LoVo (cell line): ENCODE data around the gene TBCB.

Experiments used
- DNase-seq: peaks from one replicate; pipeline ENCODE4 v3.0.0-alpha.2; 2016; ENCODE audit warnings: low spot score

Gene TBCB

DNA sequence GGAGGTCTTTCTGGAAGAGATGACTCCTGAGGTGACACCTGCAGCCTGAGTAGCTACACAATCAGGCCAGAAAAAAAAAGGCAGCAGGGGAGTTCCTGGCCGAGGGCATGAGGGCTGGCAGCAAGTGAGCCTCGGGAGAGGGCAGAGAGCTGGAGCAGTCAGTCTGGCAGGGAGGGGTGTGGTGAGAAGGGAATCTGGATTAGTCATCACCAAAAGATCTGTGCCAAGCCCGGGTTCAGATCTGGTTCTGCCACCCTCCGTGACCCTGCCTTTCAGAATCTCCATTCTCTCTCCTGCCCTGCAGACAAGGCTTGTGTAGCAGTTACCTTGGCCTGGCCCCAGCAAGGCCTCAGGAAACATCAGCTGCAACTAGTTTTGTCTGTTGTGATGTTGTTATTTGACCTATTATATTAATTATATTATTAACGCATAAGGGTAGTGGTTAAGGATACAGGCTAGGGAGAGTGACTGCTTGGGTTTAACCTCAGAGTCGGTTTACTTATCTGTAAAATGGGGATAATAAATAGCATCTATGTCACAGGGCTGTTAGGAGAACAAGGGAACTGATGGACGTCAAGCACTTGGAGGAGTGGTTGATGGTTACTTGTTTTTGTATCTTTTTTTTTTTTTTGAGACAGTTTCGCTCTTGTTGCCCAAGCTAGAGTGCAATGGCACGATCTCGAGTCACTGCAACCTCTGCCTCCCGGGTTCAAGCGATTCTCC lies 21.9 kb downstream of the TBCB start:
- peak; percentile 89 for DNase-seq

DNA sequence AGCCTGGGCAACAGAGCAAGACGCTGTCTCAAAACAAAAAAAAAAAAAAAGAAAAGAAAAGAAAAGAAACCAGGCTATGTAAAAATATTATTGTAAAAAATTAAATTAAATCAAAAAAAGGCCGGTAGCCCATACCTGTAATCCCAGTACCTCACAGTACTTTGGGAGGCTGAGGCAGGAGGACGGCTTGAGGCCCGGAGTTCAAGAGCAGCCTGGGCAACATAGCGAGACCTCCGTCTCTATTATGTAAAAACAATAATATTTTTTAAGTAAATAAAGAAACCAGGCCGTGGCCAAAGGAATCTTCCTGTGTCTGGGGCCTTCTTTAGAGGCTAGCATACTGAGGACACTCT lies 23.8 kb downstream of the TBCB start:
- no peak for DNase-seq

DNA sequence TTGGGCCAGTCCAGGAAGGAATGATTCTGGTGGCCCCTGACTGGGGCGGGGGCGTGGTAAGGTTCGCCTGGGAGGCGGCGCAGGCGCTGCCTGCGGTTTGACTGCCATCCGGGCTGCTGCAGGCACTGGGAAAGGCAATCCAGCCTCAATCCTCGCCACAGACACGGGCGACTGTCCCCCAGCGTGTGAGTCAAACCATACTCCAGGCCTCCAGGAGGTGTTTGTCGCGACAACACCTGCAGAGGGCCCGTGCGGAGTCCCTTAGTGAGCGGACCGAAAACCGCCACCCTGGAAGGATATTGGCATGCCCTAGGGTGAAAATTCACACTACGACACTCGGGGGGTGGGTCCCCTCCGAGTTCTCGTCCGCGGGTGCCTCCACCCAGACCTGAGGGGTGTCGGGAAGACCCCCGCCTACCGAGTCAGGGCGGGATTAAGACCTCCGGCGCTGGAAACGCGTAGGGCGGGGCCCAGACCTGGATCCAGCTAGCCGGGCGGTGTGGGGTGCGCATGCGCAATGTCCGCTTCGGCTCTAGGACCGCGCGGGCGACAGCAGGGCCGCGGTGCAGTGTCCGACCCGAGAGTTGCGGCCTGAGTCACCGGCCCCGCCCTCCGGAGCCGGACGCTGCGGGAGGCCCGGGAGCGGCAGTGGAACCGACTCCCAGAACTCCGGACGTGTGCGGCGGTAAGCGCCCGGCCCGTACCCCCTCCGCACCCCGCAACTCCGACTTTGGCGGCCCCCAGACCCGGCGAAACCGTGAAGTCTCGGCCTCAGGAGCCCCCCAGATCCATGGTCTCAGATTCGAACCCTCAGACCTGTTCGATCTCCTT lies 24.4 kb downstream of the TBCB start, which contains the start of gene CAPNS1:
CAPNS1 (plus strand) TSS at position 594 of the 831 bp plus-strand sequence. CDS start 946 bp downstream, outside the sequence.
- DNase-seq, result peak; percentile 98

DNA sequence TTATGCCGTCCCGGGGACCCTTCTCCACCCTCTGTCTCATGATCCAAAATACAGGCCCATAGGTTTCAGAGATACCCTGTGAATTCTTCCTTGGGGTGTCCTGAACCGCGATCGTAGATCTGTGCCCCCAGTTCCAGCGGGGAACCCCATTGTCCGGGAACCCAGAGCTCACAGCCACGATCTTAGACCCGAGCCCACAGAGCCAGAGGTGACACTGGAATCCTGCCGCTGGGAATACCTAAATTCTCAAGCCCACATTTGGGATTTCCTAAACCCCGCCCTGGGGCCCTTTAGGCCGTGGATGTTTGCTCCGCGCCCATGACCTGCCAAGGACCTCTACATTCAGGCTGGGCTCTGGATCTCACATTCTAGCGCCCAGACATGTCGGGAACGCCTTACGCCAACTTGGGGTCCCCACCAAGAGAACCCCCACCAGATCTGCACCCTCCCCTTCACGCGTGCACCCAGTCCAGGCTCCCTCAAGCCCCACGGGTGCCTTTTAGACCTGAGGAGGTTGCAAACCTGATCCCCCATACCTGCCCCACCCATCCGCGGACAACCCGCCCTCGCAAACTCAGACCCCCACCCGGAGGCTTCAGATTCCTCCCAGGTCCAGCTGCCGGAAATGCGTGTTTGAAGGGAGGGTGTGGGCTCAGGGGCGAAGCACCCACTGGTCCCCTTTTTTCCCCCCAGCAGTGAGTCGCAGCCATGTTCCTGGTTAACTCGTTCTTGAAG lies 25.2 kb downstream of the TBCB start:
- DNase-seq, result peak; percentile 36

DNA sequence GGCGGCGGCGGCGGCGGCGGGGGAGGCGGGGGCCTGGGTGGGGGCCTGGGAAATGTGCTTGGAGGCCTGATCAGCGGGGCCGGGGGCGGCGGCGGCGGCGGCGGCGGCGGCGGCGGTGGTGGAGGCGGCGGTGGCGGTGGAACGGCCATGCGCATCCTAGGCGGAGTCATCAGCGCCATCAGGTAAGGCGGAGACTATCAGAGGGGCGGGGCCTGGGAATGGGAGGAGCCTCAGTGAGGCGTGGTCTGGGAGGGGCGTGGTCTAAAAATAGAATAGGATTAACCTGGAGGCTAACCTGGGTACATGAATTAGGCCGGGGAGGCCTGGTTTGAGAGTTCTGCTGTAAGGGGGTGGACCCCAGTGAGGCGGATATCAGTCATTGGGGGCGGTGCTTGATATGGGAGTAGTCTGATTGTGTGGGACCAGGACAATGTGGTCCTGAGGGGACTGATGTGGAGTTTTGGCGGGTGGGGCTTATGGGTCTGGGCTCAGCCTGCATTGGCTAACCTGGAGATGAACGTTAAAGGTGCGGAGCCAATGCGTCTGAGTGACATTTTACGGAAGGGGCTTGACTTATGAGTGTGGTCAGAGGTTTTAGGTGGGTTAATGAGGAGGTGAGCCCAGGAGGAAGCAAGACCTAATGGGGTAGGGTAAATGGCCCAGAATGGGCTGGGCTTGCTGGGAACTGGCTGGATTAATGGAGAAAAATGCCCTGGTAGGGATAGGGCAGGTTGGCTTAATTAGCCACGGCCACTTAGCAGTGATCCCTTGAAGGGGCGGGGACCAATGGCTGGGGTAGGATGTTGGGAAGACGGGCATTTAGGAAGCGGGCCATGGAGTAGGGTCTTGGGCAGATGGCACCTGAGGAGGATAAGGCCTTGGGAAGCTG lies 26.0 kb downstream of the TBCB start:
- peak; percentile 89 for DNase-seq

DNA sequence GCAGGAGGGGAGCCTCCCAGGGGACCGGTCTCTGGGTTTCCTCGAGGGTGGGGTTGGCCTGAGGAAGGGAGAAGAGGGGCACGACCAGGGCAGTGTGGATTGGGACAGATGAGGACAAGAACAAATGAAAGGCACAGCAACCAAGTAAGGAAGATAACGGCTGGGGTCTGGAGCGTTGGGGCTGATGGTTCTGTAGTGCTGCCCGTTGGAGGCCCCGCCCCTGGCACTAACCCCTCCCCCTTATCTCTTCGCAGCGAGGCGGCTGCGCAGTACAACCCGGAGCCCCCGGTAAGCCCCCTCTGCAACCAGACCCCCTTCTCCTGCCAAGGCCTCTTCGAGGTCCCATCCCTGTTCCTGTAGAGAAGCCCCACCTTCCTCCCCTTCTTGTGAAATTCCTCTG lies 26.8 kb downstream of the TBCB start:
- DNase-seq, result no peak

DNA sequence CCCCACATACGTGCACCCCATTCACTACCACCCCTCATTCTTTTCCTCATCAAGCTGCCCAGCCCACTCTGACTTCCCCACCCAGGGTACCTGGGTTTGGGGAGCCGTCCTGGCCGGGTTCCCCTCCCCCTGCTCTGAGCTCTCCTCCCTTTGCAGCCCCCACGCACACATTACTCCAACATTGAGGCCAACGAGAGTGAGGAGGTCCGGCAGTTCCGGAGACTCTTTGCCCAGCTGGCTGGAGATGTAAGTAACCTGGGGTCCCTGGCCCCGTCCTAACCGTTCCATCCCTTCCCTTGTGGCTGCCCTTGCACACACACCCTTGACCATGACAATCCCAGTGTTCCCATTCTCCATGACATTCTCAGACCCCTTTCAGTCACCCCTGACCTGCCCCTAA lies 27.2 kb downstream of the TBCB start:
- DNase-seq, result no peak

DNA sequence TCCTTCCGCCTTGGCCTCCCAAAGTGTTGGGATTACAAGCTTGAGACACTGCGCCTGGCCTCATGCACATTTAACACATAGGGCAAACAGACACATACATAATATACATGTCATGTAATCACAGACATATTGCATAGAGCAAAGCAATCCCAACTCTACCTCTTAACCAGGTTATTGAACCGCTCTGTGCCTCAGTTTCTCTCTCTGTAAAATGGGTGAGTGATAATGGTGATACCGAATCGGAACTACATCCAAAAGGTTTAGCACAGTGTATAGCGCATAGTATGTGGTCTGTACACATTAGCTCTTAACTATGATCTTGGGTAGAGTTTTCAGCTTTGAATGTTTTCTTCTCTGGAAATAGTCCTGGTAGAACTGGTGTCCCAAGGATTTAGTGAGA lies 29.4 kb downstream of the TBCB start:
- DNase-seq, result no peak

DNA sequence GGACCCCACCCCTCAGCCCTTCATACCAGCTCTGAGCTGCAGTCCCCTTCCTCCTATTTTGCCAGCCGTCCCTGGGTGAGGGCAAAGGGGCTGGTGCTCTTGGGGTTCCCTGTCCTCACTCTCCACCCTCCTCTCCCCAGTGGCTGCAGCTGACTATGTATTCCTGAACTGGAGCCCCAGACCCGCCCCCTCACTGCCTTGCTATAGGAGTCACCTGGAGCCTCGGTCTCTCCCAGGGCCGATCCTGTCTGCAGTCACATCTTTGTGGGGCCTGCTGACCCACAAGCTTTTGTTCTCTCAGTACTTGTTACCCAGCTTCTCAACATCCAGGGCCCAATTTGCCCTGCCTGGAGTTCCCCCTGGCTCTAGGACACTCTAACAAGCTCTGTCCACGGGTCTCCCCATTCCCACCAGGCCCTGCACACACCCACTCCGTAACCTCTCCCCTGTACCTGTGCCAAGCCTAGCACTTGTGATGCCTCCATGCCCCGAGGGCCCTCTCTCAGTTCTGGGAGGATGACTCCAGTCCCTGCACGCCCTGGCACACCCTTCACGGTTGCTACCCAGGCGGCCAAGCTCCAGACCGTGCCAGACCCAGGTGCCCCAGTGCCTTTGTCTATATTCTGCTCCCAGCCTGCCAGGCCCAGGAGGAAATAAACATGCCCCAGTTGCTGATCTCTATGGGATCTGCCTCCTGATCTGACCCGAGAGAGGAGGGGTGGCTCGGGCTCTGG lies 34.6 kb downstream of the TBCB start:
- no peak for DNase-seq

DNA sequence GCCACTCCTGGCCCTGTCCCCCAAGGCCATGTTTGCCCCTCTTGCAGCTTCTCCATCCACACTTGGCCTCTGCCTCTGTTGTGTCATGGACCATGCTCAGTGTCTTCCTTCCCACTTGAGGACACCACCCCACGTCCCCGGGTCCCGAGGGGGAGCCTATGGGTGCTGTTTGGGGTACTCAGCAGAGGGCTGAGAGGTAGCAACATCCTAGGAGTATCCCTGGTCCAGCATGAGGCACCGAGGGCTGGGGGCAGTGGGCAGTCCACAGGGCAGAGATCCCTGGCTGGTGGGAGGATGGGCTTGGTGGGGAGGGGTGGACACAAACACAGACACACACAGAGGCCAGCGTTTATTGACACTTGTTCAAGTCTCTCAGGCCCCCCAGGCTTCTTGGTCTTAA lies 35.3 kb downstream of the TBCB start:
- no peak for DNase-seq

DNA sequence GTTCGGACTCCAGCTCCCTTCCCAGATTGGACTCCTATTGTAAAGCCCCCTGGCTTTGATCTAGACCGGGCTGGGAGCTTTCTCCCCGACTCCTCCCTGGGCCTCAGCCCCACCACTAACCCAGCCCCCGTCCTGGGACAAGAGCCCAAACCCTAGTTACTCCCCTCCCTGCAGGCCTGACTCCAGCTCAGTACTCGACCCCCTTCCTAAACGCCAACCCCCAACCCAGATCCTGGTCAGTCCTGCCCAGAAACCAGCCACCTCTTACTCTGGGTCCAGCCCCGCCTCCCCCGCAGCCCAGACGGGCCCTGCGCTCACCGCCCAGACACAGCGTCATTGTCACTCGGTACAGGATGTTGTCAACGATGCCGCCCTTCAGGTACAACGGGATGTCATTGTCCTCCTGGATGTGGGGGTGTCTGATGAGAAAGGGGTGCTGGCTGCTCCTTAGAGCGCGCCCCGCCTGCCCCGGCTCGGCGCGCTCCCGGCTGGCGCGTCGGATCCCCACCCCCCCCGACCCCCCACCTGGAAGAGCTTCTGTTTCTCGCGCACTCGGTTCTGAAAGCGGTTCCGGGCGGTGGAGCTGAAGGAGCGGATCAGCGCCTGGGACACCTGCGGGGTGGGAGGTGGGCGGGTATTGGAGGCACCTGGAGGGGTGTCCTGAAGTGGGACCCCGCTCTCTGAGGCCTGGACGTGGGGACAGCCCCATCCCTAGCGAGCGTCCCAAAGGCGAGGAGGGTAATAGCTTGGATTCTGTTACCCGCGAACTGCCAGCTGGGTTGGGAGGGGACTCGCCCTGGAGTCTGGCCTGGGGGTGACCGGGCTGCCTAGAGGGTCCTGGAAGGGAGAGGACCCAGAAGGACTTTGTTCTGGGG lies 36.1 kb downstream of the TBCB start:
- DNase-seq, result no peak

DNA sequence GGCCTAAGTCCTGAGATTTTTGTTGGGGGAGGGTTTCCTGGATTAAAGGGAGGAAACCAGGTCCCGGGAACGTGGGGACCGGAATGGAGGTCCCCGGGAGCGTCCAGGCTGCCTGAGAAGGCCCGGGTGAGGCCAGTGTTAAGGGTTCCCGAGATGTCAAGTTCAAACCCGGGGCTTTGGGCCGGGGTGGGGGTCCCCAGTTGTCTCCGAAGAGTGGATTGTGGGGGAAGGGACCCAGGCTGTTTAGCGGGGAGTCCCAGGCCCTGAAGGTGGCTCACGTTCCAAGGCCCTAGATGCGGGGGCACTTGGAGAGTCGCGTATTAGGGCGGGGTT lies 36.7 kb downstream of the TBCB start:
- no peak for DNase-seq

DNA sequence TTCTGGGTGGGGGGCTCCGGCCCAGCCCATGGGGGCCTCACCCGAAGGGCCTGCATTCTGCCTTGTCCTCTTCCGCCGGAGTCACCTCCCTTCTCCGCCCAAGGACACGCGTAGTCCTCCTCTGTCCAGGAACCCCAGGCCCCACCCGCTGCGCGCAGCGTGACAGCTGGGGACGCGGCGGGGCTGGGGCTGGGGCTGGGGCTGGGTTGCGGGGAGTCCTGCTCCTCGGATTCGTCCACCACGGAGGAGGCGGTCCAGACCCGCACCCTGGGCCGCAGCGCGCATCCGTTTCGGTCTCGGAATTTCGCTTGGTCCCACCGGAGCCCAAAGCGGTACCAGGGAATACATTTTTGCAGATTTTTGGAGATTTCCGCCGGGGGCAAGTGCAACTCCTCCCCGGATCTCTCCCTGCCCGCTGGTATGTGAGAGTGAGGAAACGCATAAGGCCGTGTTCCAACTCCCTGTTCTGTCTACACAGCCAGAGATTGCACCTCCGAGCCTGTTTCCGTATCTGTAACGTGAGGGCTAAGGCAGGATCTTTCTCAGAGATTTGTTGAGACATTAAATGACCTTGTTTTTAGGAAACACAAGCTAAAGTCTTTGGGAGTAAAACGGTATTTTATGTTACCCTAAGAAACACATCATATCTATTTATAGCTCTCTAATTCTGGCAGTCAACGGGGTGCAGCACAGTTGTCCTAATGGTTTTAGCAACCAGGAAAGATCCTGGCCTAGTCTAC lies 37.3 kb downstream of the TBCB start, which contains the start of gene COX7A1:
COX7A1 (minus strand) TSS at position 96 of the 740 bp plus-strand sequence; CDS start at position 56, 40 bp downstream.
- DNase-seq, result no peak

DNA sequence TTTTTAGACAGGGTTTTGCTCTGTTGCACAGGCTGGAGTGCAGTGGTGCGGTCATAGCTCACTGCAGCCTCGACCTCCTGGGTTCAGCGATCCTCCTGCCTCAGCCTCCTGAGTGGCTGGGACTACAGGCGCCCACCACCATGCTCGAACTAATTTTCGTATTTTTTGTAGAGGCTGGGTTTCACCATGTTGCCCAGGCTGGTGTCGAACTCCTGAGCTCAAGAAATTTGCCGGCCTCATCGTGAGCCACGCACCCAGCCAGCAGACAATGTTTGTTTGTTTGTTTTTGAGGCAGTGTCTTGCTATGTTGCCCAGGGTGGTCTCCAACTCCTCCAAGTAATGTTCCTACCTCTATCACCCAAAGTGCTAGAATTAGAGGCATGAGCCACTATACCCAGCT lies 37.9 kb downstream of the TBCB start:
- no peak for DNase-seq

DNA sequence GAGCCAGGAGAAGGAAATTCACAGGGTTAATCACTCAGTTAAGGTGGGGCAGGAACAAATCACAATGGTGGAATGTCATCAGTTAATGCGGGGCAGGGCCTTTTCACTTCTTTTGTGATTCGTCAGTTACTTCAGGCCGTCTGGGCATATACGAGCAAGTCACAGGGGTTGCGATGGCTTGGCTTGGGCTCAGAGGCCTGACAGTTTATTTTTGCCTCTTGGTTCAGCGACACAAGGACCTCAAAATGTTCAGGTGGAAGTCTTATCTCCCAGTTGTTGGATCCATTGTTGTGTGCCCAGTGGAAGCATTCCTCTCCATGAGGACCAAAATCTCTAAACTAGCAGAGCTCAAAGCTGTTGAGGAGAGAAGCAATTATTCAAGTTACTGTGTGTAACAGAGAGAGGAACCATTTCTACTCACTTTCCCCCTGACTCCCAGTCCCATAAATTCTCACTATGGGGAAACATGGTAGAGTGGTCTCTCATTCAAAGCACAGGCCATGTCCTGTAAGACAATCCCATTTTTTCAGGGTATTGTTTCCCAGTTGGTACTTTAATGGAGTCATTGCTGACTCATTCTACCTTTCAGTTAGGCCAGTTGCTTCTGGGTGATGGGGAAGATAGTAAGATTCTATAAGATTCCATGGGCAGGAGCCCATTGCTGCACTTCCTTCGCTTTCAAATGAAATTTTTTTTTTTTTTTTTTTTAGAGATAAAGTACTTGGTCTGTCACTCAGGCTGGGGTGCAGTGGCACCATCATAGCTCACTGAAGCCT lies 45.7 kb downstream of the TBCB start:
- DNase-seq, result no peak

DNA sequence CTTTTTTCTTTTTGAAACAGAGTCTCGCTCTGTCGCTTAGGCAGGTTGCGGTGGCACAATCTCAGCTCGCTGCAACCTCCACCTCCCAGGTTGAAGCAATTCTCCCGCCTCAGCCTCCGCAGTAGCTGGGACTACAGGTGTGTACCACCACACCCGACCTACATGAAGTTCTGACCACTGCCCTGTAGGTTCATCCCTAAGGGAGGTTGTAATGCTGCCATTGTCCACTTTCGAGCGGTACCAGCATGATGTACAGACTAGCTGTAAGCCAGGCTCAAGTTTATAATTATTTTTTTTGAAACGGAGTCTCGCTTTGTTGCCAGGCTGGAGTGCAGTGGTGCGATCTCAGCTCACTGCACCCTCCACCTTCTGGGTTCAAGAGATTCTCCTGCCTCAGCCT lies 48.5 kb downstream of the TBCB start:
- no peak for DNase-seq

DNA sequence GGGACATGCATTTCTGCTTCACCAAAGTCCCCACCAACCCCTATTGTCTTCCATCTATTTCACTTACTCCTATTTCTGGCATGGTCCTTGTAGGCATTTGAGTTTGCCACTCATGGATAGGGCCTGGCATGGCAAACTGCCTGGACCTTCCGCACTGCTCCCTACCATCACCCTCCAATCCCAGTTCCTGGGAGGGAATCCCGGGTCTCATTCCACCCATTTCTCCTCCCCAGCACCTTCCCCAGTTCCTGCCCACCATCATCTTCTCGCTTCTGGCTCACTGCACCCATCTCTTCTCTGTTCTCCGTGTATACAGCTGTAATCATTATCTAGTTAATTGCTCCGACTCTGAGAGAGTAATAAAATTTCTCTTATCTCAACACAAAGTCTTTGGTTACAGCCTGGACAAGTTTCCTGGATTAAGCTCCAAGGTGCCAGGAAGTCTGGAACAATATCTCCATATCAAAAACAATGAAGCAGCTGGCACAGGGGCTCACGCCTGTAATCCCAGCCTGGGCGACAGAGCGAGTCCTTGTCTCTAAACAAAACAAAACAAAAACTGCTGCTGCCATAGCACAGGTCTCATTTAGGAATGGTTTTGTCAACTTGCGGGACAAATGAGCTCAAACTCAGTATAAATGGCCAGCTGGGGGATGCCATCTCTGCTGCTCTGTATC lies 54.0 kb downstream of the TBCB start:
- DNase-seq, result peak; percentile 41

DNA sequence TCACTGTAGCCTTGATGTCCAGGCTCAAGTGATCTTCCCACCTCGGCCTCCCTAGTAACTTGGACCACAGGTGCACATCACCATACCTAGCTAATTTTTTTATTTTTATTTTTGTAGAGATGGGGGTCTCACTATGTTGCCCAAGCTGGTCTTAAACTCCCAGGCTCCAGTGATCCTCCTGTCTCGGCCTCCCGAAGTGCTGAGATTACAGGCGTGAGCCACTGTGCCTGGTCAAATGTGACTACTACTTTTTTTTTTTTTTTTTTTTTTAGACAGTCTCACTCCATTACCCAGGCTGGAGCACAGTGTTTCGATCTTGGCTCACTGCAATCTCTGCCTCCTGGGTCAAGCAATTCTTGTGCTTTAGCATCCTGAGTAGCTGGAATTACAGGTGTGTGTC lies 57.6 kb downstream of the TBCB start:
- no peak for DNase-seq
